HL-60/S4 treated with retinoic acid at 250 ng/mL for 4 days and 3 days (cell line): ENCODE results near the gene ADAM8.

Experiments used
- in situ Hi-C: fragments of 300-500 bp; cut with MboI; formaldehyde crosslinking; loops from 2 replicates; pipeline ENCODE4 v1.7.0; 2022; ENCODE audit warnings: low sequenced_read_pairs

The ADAM8 gene

DNA sequence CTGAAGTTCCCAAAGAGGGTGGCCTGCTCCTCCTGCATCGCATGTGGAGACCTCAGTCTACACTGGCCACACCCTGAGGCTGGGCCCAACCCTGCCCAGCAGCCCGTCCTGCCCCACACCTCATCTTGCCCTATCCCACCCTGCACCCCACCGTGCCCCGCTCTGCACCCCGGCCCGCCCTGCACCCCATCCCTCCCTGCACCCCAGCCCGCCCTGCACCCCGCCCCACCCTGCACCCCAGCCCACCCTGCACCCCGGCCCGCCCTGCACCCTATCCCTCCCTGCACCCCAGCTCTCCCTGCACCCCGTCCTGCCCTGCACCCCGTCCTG is 24.5 kb downstream of the ADAM8 start:
- in situ Hi-C loops: no loop called here

DNA sequence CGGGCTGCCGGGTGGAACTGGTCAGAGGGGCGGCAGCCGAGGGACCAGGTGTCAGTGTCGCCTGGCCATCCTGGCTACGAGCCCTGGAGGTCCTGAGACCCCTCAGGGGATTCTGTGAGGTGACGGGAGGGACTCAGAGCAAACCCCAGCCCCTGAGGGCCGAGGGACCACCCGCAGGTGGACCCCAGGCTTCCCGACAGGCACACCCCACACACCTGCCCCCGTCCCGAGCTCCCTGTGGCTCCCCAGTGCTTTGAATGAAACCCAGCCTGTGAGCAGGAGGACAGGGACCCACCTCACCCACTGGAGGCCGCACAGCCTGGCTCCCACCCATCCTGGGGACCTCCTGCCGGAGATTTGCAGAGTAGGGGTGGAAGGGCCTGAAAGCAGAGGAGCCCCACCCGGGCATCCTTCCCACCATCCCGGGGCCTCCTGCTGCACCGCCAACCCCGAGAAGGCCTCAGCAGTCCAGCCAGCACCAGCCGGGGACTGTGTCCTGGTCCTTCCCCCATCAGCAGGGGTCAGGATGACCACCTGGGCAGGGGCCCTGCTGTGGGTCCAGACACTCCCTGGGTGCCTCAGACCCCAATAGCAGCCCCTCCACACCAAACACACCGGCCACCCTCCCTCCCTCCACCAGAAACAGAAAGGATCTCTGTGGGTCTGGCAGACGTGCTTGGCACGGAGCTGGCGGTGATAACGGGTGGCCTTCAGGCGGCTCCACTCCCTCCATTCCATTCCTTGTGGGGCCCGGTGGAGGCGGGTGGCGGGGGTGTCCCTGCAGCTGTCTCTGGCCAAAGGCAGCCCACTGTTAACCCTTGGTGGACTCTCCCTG is 25.1 kb downstream of the ADAM8 start:
- in situ Hi-C loops: no loop called here

DNA sequence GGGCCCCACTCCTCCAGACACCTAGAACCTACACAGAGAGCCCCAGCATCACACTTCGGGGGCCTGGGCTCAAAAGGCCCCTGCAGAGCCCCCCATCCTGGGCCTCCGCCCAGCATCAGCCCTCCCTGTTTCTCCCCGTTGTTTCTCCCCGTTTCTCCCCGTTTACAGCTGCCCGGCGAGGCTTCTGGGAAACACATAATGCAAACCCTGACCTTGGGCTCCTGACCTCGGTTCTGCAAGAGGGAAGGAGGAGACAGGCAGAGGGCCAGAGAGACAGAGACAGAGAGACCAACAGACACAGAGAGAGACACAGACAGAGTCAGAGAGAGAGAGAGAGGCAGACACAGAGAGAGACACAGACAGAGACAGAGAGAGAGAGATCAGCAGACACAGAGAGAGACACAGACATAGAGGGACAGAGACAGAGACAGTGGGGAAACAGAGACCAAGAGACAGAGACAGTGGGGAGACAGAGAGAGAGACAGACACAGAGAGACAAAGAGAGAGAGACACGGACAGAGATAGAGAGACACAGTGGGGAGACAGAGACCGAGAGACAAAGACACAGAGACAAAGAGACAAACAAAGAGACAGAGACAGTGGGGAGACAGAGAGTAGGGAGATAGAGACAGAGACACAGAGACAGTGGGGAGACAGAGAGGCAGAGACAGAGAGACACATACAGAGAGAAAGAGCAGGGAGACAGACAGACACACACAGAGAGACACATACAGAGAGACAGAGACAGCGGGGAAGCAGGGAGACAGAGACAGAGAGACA is 26.5 kb downstream of the ADAM8 start:
- in situ Hi-C loops: no loop called here

DNA sequence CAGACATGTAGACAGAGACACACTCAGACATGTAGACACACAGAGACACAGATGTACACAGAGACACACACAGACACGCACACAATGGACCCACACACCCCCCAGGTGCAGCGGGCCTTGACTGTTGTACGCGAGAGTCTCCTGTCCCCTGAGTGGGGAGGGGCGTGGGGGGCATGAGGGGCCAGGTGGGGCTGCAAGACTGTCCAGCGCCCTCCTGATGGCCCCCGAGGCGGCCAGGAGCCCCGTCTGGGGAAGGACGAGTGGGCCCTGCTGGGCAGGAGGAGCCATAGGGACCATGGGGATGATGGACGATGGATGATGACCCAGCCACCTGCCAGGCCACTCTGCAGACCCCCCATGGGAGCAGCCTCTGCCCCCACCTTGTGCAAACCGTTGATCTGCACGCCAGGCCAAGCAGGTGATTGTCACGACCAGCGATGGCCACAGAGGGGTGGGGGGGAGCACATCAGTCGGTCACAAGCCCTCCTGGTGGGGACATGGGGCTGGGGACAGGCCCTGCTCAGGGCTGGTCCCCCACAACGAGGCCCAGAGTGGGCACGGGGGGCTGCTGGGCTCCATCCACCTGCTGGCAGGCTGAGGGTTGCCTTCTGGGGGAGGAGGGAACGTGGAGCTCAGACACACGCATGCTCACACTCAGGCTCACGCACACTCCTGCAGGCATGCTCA is 27.4 kb downstream of the ADAM8 start:
- in situ Hi-C loops: no loop called here

DNA sequence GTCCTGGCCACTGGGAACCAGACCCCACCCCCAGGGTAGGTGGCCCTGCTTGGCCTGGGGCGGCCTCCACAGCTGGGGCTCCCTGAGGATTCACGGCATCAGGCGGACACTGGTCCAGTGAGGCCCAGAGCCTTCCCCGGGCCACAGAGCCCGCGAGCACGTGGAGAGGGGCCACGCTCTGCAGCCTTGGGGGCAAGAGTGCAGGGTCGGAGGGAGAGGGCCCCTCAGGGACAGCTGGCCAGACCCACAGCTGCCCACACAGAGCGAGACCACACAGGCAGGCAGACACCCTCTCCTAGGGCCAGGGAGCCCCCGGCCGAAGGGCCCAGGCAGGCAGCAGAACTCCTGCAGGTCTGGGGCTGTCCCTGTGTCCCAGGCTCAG is 28.3 kb downstream of the ADAM8 start:
- in situ Hi-C loops: no loop called here

DNA sequence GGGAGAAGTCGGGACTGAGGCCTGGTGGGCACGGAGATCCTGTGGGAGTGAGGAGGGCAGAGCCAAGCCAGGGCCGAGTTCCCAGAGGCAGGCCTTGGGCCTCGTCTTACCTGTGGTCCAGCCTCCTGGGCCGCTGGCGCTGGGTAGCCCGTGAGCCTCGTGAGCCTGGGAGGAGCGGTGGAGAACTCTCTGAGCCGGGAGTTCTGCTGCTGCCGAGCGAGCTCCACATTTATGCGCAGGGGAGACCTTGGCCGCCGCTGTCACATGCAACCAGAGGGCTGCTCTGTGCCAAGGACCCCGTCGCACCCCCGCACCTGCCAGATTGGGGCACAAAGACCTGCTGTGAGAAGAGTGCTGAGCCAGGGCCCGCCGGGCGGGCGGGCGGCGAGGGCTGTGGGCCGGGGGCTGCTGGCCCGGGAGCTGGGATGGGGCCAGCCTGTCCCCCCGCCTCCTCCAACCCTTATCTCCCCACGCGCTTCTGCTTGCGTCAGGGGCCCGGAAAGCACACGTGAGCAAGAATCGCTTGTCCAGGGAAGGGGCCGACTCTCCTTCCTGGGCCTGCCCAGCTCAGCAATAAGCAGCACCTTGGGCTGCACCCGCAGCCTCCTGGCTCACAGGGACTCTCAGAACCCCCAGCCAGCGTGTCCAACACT is 28.9 kb downstream of the ADAM8 start:
- in situ Hi-C loops: no loop called here

DNA sequence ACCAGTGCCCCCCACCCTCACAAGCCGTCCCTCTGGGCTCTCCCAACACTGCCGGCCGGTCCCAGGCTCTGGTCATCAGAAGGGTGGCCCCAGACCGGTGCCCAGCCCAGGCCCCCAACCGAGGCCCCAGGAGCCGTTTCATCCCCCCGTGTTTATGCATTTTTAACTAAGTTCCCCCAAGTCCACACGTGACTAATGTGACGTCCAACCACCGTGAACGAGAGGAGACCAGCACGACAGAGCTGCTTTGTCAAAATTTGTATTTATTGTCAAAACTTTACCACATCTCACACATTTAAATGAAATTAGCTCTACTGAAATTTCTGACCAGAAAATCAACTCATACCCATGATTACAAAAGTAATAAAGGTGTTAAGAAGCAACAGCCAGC is 30.4 kb downstream of the ADAM8 start:
- in situ Hi-C loops: no loop called here

DNA sequence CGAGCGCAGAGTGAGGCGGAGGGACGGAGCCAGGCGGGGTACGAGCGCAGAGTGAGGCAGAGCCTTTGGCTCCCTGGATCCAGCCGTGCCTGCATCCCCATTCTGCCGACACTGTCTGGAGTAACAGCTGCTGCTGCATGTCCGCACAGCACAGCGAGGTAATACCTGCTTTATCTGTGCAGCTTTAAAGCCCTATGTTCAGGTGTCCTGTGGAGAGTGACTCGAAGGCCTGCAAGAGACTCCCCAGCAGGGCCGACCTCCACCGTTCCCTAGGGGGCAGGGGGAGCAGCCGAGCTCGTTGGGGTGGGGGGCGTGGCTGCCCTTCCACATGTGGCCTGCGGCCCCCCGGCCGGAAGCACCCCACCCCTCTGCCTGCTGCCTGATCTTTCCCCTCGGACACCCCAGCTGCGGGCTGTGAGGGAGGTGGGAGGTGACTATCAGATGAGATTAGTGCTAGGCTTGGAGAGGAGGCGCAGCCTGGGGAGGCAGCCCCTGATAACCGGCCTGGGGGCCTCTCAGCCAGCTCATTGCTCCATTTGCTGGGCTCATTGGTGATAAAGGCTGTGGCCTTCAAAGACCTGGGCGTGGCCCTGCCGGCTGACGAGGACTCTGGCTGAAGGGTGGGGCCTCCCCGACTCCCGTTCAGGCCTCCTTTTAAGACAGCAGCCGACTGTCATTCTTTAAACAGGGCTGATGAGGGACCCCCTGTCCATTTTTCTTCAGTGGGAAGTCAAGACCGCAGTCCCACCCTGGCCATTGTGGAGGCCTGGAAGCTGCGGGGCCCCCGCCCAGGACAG is 31.0 kb downstream of the ADAM8 start:
- in situ Hi-C loops: no loop called here

DNA sequence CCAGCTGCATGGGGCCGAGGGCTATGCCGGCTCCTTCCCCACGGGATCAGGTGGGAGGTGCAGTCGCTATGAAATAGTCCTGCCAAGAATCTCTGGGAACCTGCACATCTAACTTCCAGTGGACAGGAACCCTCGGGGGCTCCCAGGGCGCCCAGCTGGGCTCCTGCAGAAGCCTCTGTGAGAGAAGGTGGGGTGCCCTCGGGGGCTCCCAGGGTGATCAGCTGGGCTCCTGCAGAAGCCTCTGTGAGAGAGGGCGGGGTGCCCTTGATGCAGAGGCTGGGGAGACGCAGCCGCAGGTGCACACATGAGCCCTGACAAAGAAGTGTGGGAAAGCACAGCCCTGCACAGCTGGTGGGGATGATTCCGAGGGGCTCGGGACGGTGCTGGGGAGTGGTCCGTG is 33.1 kb downstream of the ADAM8 start:
- in situ Hi-C loops: no loop called here

DNA sequence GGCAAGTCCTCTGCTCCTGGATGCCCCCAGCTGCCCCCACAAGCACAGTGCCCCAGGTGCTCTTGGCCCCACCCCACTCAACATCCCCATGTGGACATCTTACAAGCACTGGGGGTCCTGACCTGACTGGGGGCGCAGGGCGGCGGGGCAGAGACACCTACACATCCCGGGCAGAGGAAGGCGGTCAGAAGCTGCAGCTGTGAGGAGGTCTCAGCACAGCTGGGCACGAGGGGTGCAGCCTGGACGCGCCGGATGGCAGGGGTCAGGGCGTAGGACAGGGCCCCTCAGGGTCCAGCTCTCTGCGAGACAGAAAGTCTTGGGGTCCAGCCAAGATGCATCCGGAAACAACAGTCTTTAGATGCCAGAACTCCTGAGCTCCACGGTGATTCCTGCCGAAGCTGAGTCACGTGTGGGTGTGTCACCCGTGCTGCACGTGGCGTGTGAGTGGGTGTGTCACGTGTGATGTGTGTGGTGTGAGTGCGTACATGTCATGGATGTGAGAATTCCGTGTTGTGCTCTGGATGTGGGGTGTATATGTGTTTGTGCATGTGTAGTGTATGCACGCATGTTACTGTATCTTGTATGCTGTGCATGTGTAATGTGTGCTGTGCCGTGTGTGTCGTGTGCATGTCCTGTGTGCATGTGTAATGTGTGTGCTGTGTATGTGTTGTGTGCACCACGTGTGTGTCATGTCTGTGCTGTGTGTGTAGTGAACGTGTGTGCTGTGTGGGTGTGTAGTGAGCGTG is 33.9 kb downstream of the ADAM8 start:
- in situ Hi-C loops: no loop called here

DNA sequence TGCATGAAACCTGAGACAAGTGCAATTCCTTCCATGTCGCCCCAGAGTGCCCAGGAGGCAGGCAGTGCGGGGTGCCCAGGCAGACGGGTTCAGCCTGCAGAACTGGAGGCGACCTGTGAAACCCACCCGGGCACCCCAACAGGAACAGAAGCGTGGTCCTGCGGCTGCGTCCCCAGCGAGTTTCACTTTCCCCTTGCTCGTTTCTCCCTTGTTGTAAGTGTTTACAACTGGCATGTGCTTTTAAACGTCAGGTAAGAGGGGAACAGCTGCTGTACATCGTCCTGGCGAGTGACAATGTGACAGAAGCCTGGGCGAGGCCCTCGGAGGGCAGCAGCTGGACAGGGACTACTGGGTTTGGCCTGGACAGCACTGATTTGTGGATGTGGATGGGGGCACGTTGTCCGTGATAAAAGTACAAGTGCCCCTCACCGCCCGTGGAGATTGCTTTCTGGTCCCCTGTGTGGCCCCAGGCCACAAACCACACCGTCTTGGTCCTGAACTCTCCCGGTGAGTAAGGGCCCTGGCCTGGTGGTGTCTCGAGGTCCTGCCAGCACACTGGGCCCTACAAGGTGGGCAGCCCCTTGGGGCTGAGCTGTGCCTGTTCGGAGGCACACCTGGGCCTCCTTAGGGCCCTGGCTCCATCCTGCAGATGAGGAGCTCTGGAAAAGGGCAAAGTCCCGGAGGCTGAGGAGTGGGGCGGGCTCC is 35.0 kb downstream of the ADAM8 start:
- in situ Hi-C loops: no loop called here

DNA sequence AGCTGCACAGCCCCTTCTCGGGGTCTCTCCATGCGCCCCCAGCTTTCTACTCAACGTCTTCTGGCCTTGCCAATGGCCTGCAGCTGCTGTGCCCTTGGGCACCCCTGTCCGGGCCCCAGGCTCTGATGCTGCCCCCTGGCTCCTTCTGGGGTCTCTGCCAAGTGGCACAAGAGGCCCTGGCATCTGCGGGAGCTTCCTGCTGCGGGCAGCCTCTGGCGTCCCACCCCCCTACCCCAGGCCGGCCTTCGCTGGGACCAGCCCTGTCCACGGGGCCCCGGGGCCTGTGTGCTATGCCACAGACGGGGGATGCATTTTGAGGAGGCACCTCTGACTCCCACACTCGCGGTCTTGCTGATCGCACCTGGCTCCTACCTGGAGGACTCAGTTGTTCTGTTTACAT is 36.7 kb downstream of the ADAM8 start:
- in situ Hi-C loops: no loop called here

DNA sequence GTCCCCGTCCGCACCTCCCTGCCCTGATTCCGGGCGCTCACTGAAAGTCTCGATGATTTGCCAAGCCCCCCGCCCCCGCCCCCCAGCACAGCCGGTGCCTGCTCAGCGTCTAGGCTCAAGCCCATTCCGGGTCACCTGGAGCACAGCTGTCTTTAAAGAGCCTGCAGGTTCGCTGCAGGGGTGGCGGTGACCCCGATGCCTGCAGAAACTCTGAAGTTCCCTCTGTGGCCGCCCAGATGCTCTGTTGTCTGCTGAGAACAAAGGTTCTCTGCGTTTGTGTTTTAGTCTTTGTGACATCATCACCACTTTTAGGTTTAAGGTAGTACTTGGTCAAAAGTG is 38.2 kb downstream of the ADAM8 start:
- in situ Hi-C loops: no loop called here

DNA sequence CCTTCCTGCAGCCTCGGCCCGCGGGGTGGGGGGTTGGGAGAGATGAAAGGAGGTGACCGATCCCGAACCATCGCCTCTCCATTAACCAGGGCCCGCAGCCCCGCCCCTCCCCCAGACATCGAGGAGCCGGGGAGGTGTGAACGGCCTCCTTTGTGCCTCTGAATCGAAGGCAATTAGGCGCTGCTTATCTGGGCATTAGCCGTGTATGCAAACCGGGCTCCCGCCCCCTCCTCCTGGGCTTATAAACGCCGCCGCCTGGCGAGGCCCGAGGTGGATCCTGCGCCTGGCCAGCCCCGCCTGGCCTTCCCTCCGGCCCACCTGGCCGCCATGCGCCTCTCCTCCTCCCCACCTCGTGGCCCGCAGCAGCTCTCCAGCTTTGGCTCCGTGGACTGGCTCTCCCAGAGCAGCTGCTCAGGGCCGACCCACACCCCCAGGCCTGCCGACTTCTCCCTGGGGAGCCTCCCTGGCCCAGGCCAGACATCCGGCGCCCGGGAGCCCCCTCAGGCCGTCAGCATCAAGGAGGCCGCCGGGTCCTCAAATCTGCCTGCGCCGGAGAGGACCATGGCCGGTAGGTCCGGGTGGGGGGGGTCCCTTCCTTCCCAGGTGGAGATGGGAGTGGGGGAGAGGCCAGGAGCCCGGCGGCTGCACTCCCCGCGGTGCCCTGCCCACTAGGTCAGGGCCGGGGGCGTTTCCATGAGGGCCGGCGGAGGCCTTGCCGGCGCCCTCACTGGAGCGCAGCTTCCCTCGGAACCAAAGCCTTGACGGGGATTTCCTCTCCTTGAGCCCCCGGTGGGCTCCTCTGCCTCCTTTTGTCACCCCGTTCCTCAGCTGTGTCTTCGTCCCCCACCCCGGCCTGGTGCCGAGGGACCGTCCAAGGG is 38.8 kb downstream of the ADAM8 start, which contains the start of gene VENTX:
Gene VENTX (plus strand): TSS at position 268 of the 878 bp plus-strand sequence. CDS start 60 bp downstream, at position 328.
- in situ Hi-C loops: no loop called here

DNA sequence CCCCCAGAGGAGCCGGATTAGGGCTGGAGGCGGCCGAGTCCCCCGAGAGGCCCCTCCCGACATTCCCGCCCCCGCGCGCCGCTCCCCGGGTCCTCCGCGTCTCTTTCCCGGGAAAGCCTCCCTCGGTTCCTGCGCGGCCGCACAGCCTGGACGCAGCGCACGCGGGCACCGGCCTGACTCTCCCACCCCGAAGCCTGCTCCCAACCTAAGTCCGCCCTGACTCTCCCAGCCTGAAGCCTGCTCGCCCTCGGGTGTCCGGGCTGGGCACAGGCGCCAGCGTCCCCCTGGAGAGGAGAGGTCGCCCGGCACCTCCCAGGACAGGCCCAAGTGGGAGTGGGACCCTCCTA is 39.5 kb downstream of the ADAM8 start:
- in situ Hi-C loops: no loop called here

DNA sequence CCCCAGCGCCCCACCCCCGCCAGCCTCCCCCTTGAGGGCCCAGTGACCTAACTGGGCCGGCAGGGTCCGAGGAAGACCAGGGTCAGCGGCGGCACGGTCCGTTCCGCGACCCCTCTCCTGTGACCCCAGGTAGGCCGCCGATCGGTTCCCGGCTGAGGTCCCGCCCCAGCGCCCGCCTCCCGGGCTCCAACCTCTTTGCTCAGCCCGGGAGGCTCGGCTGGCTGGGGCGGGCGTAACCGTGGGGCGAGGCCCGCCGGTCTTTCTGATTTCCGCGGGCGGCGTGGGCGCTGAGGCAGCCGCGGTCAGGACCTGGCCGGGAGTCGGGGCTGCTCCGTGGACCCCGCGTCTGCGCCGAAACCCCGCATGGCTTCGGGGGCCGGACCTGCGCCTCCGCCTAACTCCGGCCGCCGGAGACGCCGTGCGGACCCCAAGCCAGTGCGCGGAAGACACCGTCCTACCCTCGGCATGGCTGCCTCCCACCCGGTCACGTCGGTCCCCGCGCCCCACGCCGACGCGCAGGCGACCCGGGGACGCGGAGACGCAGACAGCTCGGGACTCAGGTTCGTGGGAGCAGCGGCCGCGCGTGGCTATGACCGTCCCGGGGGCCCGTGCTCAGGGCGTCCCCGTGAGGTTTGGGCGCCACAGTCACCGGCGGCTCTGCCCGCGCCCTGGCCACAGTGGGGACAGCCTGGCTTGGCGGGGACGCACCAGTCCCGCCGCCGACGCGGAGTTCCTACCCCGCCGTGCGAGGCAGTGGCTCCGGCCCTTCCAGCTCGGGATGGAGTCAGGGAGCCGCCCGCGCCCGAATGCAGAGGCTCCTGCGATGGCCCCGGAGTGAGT is 40.0 kb downstream of the ADAM8 start:
- in situ Hi-C loops: no loop called here

DNA sequence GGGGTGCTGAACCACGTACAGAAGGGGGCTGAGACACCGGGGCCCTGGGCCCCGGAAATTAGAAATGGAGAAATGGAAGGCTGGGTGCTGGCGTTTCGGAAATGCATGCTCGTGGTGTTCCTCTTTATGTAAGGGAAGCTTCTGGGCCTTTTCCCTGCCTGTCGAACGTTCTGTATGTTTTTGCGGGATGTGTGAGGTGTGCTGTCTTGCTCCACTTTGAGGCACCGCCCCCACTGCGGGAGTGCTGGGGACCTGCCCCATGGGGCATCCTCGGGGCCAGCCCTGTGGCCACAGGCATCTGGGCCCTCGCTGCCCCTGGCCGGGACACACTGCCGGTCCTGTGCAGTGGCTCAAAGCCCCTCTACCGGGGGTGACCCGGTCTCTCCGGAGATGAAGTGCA is 40.7 kb downstream of the ADAM8 start:
- in situ Hi-C loops: no loop called here
